ENCODE results near the gene CCNH.

CCNH gene

GRCh38 chr5:87403409-87403808 is 9.3 kb downstream of the CCNH start:
- no peak for DNase-seq (ENCODE audit: low read depth)

- no peak for DNase-seq (ENCODE audit: low read depth)
Measured at GRCh38 chr5:87401626-87402025, 11.1 kb downstream of the CCNH start.

GRCh38 chr5:87400305-87400899 is 12.3 kb downstream of the CCNH start:
- DNase-seq (ENCODE audit: low read depth), result no peak

DNA sequence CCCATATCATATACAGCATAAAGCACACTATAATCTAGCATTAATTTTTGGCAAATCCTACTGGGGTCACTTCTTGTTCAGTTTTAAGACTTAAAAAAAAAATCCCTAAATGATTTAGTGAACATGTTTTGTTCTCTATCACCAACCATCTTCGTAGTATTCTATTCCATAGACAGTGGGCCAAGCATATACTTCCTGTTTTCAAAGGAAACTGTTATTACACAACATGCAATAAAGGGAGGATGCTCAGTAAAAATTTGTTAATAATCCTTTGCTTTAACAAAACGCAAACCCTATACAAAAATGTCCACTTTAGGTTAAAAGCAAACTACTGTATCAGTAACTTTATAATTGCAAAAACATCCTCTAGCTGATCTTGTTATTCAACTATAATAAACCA is 13.0 kb downstream of the CCNH start:
- DNase-seq (ENCODE audit: low read depth), result no peak

- no peak for DNase-seq (ENCODE audit: low read depth)
Measured at GRCh38 chr5:87398981-87399614, 13.6 kb downstream of the CCNH start.

GRCh38 chr5:87394411-87395165 is 18.1 kb downstream of the CCNH start:
- DNase-seq (ENCODE audit: low read depth), result no peak

- DNase-seq (ENCODE audit: low read depth), result no peak
Measured at GRCh38 chr5:87393331-87393730, 19.4 kb downstream of the CCNH start.

- DNase-seq (ENCODE audit: low read depth), result no peak
Measured at GRCh38 chr5:87392801-87393200, 19.9 kb downstream of the CCNH start.

DNA sequence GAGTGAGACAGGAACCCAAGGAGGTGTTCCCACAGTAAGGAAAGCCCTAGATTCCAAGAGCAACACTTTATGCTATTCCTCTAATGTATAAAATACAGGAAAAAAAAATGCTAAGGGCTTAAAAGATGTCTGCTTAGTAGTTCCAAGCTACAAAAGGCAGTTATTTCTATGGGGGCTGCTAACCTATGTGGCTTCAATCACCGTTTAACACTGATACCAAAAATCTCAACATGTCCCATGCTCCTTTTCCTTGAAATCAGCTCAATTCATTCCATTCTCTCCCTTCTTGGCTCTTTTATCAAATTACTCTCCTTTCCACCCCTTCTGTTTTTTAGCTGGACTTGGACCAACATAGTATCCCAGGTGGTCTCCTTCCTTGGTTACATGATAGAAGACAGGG is 20.6 kb downstream of the CCNH start:
- DNase-seq (ENCODE audit: low read depth), result no peak

DNA sequence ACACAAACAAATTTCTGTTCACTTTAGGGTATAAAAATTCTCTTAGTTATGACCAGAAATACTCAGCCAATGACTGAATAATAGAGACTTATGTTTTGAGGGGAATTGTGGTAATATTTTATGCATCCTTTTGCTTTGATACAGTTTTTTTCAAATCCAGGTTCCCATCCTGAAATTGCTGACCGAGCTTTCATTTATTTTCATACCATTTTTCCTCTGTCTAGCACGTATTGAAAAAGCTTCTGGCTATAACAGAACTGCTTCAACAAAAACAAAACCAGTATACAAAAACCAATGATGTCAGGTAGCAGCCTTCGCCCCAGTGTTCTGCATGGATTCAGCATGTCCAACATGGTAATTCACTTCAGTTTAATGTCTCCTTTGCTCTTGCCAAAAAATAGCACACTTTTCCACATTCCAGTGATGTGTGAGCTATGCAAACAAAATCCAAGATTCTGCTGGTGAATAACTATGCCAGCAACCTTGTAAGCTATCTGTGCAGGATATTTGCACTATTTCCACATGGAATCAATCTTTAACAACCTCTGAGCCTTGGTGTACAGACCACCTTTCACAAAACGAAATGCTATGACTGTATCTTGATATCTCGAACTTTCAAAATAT is 22.0 kb downstream of the CCNH start:
- no peak for DNase-seq (ENCODE audit: low read depth)

GRCh38 chr5:87390075-87390474 is 22.7 kb downstream of the CCNH start:
- no peak for DNase-seq (ENCODE audit: low read depth)

- DNase-seq (ENCODE audit: low read depth), result no peak
Measured at GRCh38 chr5:87389296-87390034, 23.3 kb downstream of the CCNH start.

DNA sequence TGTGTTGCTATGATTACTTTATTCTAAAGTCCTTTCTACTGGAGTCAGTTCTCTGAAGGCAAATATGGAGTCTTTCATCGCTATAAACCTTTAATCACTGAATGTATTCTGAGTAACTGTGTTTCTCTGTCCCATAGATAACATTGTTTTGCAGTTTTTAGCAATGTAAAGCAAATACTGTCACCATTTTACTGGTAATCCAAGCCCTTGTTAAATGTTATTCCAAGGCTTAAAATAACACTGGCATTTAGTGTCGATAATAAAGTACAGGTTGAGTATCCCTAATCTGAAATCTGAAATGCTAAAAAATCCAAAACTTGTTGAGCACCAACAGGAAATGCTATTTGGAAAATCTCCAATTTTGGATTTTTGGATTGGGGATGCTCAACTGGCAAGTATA is 24.6 kb downstream of the CCNH start:
- DNase-seq (ENCODE audit: low read depth), result no peak

DNA sequence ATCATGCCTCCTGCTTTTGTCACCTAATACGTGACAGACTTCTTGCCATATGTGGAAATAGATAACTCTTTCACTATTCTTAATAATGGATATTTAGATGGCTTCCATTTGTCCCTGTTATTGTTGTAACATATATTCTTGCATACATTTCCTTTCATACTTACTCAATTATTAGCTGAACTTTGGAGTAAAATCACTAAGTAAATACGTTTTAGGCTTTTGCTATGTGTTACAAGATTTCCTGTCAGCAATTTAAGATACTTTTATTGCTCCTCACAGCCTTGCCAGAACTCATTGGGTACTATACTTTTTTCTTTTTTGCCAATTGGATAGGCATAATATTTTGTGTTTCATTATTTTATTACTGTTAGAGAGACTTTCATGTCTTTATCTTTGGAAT is 26.9 kb downstream of the CCNH start:
- no peak for DNase-seq (ENCODE audit: low read depth)

- DNase-seq (ENCODE audit: low read depth), result no peak
Measured at GRCh38 chr5:87383216-87383615, 29.5 kb downstream of the CCNH start.

GRCh38 chr5:87382224-87382623 is 30.5 kb downstream of the CCNH start:
- no peak for DNase-seq (ENCODE audit: low read depth)

DNA sequence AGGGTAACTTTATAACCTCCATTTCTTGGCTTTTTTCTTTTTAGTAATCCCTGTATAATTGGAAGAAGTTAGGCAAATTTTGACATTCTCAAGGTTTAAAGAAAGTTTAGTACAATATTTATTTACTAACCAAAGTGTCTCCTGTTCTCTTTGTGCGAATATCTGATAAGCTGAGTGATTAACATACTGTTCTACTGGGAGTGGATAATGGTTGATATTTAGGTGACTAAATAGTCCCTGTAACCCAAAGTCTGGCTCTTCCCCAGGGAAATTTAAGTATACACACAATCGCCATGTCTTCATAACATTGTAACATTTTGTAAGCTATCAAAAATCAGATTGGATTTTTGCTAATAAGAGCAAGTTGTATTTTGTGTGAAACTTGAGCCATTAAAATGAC is 40.0 kb downstream of the CCNH start:
- DNase-seq (ENCODE audit: low read depth), result no peak

- no peak for DNase-seq (ENCODE audit: low read depth)
Measured at GRCh38 chr5:87369431-87369830, 43.3 kb downstream of the CCNH start.

GRCh38 chr5:87368601-87369000 is 44.1 kb downstream of the CCNH start:
- no peak for DNase-seq (ENCODE audit: low read depth)

DNA sequence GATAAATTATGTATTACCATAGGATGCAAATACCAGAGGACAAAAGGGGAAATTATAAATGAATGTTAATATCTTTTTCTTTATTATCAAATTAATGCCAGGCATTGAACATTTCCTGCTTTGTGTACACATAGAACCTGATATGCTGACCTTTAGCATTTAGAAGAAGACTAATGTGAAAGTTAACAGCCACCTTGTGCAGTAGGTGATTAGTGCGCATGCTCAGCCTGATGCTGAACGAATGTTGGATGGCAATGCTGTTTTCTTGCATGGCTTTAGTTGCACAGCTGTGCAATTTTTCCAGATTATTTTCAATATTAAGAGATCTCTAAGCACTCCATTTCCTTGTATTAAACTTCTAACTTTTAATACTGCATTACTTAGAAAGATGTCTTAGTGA is 45.5 kb downstream of the CCNH start:
- DNase-seq (ENCODE audit: low read depth), result no peak

DNA sequence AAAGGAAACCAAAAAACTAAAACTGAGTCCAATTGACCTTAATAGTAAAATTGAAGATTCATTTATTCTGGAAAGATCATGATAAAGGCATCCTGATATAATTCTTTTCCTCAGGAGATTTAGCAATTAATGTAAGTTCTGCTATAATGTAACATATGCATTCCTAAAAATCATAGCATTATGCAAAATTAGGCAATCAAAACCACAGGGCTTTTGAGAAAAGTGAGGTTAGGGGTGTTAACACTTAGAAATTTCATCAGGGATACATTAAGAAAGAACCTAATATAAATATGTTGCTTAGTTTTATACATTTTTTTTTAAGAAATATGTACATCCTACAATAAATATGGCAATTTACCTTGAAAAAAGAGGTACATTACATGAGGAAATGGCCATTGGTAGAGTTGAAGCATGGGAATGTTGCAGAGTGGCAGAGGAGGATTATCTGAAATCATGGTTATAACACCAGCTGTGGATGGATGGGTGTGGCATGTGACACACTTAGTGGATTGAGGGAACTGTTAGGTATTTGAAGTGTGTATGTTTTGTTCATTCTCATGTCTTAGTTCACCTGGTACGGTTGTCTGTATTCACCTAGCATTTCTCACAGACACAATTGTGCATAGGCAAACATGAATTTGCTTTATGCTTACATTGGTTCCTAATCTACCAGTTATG is 51.1 kb downstream of the CCNH start:
- no peak for DNase-seq (ENCODE audit: low read depth)

GRCh38 chr5:87361031-87361445 is 51.7 kb downstream of the CCNH start:
- DNase-seq (ENCODE audit: low read depth), result no peak
